Stimulated activated CD8-positive, alpha-beta memory T cell treated with anti-CD3 and anti-CD28 coated beads, Interleukin-15, amount 100 ng/mL, for 24 hours (primary cell): Measurements from ENCODE around the gene QRFP.

Experiments used
- DNase-seq: peaks from one replicate; pipeline ENCODE4 v3.0.0-alpha.2; 2020; ENCODE audit warnings: low read depth

Gene QRFP

DNA sequence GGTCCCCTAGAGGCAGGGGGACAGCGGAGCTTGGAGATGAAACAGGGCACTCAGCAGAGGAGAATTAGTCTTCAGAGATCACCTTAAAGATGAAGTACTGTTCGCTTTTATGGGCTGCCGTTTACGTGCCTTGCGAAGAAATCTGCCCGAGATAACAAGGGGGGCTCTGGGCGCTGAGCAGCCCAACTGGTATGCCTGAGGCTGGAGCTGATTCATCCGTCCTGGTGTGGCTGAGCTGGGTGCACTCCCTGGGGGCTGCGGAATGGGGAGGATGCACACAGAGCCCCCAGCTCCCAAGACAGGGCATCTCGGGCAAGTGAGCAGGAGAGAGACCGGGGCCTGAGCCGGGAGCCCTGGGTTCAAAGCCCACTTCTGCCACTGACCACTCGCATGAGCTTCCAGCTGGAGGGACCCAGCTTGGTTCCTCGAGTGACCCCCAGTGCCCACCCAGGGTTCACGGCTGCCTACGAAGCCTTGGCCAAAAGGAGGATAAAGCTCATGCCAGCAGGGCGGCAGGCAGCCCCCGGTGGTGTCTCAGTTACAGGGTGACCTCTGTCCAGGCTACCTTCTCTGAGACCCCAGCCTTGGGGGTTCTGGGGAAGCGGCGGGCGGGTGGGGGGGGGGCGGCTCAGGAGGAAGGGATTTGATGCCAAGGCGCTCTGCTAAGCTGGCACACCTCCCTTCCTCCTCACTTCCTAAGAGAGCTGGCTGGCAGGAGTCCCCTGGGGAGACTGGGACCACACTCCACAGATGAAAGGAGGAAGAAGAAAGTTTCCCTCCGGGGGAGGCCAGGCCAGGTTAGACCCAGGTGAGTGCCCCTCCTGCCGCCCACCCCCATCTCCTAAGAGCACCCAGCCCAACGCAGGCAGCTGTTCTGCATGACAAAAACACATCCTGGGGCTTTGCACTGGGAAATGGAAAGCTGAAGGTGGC is 36.8 kb upstream of the QRFP start:
- DNase-seq: no peak

DNA sequence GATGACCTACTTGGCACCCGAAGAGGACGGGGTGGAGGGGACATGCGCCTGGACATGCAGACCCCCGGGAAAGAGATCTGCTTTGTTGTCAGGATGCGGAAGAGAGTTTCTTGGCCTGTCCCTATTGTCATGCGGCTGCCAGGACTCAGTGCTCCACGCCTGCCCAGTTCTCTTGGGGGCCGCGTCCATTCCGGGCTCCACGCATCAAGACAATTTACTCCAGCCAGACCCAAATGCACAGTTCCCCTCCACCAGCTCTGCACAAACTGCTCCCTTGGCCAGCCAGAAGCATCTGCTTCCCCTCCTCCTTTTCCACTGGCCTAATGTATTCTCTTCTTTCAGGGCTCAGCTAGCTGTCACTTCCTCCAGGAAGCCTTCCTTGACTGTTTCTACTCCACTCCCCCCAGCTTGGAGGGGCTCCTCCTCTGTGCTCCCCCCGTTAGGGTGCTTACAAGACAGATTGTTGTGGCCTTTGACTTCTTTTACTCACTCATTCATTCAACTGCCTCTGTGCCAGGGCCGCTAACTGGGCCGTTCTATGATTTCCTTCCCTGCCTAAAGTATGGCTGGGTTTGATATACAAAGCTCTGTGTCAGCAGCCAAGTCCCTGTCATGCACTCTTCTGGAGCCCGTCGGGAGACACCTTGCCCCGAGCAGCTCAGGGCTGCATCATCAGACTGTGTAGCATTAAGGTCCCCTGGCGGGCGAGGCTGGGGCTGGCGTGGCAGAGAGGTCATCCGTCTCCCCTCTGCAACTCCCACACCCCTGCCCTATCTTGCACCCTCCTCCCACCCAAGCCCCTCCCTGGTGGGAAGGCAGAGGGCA is 35.9 kb upstream of the QRFP start:
- DNase-seq: no peak

DNA sequence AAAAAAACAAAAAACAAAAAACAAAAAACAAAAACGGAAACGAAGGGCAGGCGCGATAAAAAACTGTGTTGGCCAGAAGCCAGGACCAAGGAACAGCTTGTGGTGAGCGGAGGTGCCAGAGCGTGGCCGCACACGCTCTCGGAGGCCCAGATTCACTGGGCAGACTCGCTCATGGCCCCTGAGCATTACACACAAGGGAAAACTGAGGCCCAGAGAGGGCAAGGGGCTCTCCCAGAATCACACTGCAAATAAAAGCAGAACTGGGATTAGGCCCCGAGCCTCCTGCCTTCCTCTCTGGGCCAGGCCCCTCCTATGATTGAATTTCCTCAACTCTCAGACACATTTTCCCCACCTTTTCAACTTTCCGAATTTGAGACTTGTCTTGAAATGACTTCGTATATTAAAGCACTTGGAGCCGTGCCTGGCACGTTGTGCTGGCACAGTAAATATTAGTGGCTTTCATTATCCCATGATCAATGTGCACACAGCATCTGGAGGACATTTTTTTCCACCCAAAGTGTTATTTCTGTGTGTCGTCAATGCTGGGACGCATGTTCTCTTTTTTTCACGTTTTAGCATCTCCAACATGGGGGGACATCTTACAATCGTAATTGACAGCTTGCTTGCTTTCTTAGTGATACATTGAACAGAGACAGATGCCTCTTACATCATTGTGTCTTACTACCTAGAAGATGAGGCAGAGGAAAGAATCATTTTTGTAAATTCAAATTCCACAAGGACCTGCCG is 35.1 kb upstream of the QRFP start:
- DNase-seq: no peak

DNA sequence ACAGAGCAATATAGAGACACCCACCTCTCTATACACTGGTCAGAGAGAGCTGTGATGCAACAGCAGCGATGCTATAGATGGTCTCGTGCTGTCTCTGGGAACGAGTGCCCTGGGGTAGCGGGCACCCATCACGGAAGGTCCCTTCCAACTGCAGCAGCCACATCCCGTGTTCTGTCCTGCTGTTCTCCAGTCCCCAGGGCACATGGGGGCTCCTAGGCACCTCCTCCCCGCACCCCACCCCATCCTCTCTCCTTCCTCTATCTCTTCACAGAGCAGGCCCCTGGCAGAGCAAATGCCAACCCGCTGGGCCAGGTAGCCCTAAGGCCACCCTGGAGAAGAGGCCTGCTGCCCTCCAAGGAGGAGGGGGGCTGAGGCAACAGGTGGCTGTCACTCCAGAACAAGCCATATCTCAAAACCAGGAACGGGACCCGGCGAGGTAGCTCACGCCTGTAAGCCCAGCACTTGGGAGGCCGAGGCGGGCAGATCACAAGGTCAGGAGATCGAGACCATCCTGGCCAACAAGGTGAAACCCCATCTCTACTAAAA is 34.3 kb upstream of the QRFP start:
- DNase-seq: no peak

DNA sequence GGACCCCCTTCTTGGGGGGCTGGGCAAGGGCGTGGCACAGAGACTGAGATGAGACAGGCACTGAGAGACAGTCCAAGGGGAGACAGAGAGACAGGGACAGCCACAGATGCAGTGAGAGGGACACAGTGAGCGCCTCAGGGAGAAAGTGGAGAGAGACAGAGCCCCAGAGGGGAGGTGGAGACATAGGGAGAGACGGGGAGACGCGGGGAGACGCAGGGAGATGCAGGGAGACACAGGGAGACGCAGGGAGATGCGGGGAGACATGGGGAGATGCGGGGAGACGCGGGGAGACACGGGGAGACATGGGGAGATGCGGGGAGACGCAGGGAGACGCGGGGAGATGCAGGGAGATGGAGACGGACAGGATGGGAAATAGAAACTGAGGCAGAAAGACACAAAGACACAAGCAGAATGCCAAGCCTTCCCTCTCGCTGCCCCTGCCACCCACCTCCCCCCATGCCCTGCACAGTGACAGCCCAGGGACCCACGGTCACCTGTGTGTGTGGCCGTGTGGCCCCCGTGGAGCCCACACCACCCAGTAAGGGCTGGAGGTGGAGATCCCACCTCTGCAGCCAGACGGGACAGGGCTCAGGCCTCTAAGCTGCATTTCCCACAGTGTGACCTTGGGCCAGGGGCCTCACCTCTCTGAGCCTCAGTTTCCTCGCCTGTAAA is 33.7 kb upstream of the QRFP start:
- no peak for DNase-seq

DNA sequence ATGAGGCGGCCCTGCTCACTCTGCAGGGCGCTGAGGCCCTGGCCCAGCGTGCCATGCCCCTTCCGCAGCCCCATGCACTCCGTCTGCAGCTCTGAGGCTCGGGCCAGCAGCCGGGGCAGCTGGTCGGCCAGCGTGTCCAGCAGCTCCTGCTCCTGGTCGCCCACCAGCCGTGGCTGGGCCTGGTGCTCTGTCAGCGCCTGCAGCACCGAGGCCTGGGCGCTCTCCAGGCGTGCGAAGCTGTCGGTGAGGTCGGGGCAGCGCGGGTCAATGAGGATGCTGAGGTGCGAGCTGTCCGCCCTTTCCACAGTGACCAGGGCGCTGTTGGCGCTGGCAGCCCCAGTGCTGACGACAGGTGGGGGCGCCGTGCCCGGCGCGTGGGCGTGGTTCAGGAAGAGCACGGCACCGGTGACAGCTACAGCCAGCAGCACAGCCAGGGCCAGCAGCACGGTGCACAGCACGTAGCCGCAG is 33.0 kb upstream of the QRFP start:
- DNase-seq: no peak

DNA sequence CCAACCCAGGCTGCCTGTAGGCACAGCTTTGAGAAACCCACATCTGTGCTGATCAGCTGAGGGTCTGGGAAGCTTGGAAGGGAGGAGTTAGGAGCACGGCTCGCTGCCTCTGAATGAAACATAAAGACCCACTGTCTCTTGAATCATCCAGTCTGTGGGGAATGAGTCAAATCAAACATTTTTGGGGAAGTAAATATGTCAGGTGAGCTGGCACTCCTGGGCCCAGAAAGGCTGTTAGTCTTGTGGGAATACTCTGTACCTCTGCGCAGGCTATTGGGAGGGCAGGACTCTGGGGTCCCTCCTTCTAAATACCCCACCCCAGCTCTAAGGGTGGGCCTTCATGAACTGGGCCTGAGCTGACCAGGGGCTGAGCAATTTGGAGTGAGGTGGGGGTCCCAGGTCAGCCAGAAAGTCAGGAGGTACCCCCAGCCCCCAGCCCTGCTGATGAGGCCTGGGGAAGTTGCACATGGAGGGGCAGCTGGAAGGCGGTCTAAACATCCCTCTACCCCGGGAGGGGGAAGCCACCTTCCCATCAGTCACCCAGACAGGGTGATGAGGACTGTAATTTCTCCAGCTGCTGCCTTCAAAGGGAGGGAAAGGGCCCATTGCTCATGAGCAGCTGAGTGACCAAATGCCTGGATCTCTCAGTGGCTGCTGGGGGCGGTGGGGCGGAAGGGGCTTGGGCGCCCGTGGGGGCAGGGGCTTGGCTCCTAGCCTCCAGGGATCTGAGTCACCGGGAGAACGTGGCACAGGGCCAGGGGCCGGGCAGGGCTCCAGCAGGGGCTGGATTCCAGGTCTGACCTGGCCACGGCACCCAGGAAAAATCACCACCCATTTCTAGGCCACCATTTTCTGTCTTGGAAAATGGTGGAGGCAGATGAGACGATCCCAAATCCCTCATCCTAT is 31.6 kb upstream of the QRFP start:
- no peak for DNase-seq

DNA sequence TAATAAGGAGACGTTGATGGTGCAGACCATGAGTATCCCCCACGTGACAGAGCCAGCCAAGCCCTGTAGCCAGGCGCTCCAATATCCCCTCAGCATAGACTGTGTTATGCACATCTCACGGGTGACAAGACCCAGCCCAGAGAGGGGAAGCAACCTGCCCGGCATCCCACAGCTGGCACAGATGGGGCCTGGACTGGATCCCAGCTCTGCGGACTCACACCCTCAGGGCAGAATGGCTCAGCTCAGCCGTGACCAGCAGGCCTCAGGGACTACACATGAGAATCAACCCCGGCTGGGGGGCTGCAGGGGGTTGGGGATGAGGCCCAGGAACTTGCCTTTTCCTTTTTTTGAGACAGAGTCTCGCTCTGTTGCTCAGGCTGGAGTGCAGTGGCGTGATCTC is 30.7 kb upstream of the QRFP start:
- DNase-seq: no peak

DNA sequence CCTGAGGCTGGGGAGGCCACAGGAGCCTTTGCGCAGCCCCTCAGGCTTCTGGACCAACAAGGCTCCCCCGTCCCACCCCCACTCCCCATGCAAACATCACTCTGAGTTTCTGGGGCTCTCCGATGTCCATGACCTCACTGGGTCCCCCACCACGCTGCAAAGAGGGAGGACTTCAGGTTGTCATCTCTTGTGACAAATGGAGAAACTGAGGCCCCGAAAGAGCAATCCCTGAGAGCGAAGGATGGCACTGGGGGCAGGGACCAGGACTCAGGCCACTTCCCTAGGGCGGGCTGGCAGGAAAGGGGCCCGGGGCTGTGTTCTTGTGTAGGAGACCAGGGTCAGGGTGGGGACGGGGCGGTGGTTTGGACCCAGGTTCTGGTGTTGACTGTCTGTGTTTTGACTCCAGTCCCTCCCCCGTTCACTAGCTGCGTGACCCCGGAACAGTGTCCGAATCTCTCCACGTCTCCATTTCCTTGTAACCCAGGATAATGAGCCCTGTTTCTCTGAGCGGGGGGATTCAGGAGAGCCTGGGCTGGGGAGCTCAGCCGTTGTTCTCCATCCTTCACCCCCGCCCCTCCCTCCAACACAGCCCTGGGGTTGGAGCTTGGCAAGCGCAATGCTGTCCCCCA is 28.6 kb upstream of the QRFP start:
- DNase-seq: no peak

DNA sequence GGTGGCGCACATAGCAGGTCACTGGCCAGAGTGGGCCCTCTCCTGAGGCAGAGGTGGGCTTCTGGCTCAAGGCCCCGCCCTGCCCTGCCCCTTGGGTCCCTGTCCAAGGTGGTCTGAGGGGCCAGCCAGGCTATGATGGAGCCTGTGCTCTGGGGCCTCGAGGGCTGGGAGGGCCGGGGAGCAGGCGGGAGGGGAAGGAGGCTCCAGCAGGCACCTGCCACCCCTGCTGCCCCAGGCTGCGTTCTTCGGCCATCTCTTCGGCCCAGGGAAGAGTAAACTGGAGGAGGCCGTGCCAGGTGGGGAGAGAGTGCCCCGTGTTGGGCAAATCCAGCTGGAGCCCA is 27.8 kb upstream of the QRFP start:
- DNase-seq: no peak

DNA sequence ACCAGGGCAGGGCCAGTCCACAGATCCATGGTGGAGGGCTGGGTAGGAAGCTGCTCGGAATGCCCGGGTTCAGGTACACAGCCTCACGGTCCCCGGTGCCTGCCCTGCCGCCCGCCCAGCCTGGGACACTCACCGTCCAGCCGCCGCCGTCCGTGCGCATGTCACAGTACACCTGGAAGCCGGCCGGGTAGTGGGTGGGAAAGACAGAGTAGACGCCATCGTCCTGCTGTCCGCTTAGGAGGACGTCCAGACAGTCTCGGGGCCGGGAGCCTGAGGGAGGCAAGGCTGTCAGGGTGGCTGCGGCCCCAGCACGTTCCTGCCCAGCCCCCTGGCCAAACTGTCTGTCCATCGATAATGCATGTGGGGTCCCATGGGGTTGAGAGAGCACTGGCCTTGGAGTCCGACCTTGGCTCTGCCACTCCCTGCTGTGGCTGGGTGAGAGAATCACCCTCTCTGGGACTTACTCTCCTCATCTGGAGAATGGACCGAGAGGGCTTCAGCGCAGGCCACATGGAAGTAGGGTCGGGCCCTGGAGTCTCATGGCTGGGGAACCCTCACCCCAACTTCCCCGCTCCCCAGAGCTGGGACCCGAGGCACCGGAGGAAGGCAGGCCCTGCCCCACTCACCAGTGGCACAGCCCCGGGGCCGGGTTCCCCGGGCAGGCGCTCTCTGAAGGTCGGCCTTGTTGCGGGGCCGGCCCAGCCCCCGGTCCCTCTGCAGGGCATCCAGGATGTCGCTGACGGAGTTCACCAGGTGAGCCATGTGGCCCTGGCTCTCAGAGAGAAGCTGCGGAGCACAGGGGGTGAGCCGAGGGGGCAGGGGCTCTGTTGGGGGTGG is 27.2 kb upstream of the QRFP start:
- no peak for DNase-seq

DNA sequence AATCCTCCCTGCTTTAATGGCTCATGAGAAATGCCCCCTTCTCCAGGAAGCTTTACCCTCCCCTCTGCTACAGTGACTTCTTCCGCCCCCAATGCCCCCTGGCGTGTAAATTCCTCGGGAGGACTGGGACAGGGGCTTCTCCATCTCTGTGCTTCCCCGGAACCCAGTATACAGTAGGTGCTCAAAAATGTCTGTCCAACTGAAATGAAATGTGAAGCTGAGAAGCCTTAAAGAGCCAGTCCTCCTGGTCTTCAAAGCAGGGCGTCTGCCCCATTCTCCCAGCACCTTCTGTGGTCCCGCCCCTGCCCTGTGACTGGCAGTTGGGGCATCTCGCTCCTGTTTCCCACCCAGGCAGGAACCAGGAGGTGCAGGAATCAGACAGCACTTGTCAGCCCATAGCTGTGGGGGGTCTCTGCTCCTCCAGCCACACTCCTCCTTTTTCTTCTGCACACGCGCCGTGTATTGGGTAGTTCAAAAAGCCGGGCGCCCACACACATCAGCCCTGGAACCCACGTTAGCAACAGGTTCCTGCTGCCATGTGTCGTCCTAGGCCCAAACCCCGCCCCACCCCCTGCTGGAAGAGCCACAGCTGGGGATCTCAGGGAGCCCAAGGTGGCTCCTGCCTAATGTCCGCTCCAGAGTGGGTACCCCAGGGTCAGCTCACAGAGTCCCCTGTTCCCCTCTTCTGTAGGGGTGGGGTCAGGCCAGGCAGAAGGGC is 26.4 kb upstream of the QRFP start:
- DNase-seq: no peak

DNA sequence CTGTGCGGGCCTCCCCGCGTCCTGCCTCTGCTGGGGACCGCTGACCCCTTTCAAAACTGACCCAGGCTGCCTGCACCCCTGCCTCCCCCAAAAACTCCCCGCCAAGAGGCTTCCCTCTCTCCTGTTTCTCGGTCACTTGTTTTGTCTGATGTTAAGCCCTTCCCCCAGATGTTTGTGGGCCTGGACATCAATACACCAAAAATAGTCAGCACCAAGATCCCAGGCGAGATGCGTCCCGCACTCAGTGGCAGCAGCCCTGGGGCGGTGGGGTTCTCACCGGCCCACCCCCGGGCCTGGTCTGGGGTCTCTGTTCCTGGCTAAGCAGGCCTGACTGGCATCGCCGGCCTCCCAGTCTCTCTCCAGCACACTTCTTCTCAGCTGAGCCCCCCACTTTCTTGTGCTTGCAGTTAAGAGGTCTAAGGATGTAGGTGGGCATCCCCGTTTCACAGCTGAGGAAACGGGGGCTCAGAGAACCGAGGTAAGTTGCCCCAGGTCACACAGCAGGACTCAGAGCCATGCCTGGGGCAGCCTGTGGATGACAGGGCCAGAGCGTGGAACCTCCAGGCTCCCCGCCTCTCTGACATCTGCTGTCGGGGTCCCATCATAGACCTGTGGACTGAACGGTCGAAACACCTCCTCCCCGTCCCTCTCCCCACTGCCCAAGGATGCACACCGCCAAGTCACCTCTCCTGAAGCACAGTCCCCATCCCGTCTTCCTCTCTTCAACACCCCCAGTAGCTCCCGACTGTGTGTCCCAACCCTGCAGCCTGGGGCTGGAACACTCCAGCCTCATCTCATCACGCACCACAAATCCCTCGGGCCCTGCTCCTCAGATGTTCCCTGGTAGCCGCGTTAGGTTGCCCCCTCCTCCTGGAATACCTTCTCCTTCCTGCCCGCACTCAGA is 25.6 kb upstream of the QRFP start:
- DNase-seq: no peak

DNA sequence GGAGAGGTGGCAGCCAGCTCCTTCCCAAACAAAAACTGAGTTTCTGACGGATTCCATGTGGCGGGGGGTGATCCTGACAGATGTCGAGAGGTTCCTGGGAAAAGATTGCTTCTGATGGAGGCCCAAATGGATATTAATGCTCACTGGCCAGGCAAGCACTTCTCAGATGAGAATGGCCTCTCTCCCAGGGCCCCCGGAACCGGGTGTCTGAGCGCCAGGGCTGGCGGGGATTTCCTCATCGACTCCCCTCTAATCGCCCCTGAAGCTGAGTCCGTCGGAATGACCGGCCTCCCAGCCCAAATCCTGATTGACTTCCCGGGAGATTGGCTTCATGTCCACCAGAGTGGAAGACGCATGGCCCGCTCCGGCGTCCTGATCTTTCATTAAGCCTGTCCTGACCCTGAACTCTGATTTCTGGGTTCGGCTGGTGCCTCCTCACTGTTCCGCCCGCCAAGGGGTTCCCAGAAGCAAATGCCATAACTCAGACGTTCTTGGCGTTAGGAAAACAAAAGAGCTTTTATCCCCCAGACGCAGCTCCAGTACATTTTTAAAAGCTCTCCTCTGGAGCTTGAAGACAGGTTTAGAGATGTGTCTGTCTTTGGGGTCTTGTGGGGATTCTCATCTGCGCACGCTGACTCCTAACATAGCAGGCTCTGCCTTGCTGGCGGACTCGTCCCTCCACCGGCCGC is 24.8 kb upstream of the QRFP start:
- no peak for DNase-seq

DNA sequence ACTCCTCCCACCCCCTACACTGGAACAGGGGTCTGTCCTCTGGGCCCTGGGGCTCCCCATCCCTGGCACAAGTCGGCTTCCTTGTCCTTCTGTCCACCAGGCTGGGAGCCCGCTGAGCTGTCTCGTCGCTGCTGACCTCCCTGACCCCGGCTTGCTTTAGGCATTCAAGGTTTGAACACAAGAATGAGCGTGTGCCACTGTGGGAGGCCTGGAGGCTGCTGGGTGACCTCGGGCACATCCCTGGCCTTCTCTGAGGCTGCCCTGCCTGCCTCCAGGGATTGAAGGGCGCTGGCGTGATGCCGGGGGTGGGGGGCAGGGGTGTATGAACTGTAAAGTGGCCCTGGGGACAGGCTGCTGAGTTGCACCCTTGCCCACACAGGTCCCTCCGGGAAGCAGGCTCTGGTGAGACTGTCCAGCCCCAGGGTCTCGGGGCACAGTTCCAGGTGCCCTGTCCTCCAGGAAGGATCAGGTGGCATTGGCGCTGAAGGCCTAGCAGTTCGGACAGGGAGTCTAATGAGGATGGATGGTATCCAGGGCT is 24.2 kb upstream of the QRFP start:
- no peak for DNase-seq

DNA sequence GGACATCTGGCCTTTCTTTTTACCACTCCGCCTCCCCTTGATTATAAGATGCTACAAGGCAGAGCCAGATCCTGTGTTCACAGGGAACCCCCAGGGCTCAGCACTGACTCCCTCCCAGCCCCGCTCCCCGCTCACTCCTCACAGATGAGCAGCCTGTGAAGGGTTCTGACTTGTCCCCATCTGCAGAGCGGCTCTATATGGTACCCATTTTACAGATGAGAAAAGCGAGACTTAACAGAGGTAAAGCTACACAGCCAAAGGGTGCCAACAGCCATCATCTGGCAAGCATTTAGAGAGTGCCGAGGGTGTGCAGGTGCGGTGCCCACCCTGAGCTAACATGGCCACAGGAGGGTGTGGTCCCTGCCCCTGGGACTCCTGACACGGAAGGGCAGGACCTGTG is 23.6 kb upstream of the QRFP start:
- no peak for DNase-seq
